GM12878 (cell line): ENCODE measurements around the gene TIFAB. TPM values are rescaled to one million over a fixed set of nuclear protein-coding genes. Genes with fewer than 3 reads are reported as not detected.

Experiments
- ATAC-seq: fragments of 200-7000 bp; cut with Tn5 transposase; 3 replicates; pipeline ENCODE4 v1.9.1; 2020; ENCODE audit warnings: mild to moderate bottlenecking, moderate library complexity
- BruUV-seq: library from RNA; stranded (reverse); fragments of 400-500 nt; replicated peaks from 2 replicates; lab custom pipeline; 2021; lab: Mats Ljungman, UMichigan
- CTCF ChIA-PET: fragments of 300-600 bp; sonication (Branson Sonifier 250); formaldehyde crosslinking; extraction: SDS; loops from one replicate; lab custom pipeline; 2021; ENCODE audit warnings: inconsistent platforms; lab: Yijun Ruan, JAX
- POLR2A ChIA-PET: fragments of 350-600 bp; formaldehyde crosslinking; extraction: SDS; loops from one replicate; lab custom pipeline; 2021; ENCODE audit warnings: inconsistent platforms; lab: Charles Lee
- RAD21 ChIA-PET: fragments of 300-600 bp; sonication (Branson Sonifier 250); formaldehyde crosslinking; loops from one replicate; lab custom pipeline; 2023; ENCODE audit warnings: antibody characterized with exemption; ENCODE audit not compliant: unreplicated experiment; lab: Charles Lee
- SMC1A ChIA-PET: fragments of 300-600 bp; sonication (Branson Sonifier 250); formaldehyde crosslinking; loops from one replicate; lab custom pipeline; 2023; ENCODE audit not compliant: unreplicated experiment, uncharacterized antibody; lab: Charles Lee
- DNase-seq: peaks from one replicate; pipeline ENCODE4 v3.0.0-alpha.2; 2011; ENCODE audit warnings: low read depth, low spot score
- FAIRE-seq: peaks from 3 replicates; lab custom pipeline; 2011; peaks lifted over from hg19 to GRCh38; lab: Jason Lieb, UNC
- H2AFZ ChIP-seq: 2 replicates; pipeline ENCODE4 v1.6.0; 2011; ENCODE audit warnings: low read depth, low read length, control low read depth; ENCODE audit not compliant: control insufficient read depth
- H3K27ac ChIP-seq: 2 replicates; pipeline ENCODE4 v1.5.1; 2011; ENCODE audit warnings: control low read depth; ENCODE audit not compliant: control insufficient read depth, insufficient read depth
- H3K27me3 ChIP-seq, 2 experiments: replicated peaks in 1 of 2; 2 replicates each; pipeline versions ENCODE4 v1.6.0 to v1.6.1; 2011; ENCODE audit warnings: low read length in 1 of 2; ENCODE audit not compliant: control insufficient read depth in 2 of 2, insufficient read depth in 2 of 2
- H3K36me3 ChIP-seq, 2 experiments: 2 replicates each; pipeline ENCODE4 v1.5.1; 2011; ENCODE audit warnings: low read length in 1 of 2; ENCODE audit not compliant: control insufficient read depth in 2 of 2, insufficient read depth in 2 of 2
- H3K4me1 ChIP-seq: 2 replicates; pipeline ENCODE4 v1.6.1; 2011; ENCODE audit warnings: mild to moderate bottlenecking, low read length, moderate library complexity, mixed read lengths; ENCODE audit not compliant: control insufficient read depth, insufficient read depth
- H3K4me2 ChIP-seq: 2 replicates; pipeline ENCODE4 v1.6.0; 2011; ENCODE audit warnings: control low read depth; ENCODE audit not compliant: control insufficient read depth, insufficient read depth
- H3K4me3 ChIP-seq: fragments of 200-600 bp; sonication (generic); 2 replicates; pipeline ENCODE4 v1.5.1; 2016
- H3K79me2 ChIP-seq: 2 replicates; pipeline ENCODE4 v1.6.0; 2011; ENCODE audit warnings: low read length; ENCODE audit not compliant: control insufficient read depth, insufficient read depth
- H3K9ac ChIP-seq: 2 replicates; pipeline ENCODE4 v1.8.0; 2011; ENCODE audit warnings: low read length, control low read depth, mixed read lengths; ENCODE audit not compliant: control insufficient read depth, insufficient read depth
- H3K9me3 ChIP-seq: replicated peaks from 3 replicates; pipeline ENCODE4 v1.5.1; 2011; ENCODE audit warnings: mild to moderate bottlenecking, low read length; ENCODE audit not compliant: control insufficient read depth, insufficient read depth
- H4K20me1 ChIP-seq: 2 replicates; pipeline ENCODE4 v1.6.0; 2011; ENCODE audit not compliant: control insufficient read depth, insufficient read depth
- SIX5 ChIP-seq: IDR thresholded peaks from 2 replicates; pipeline ENCODE4 v1.6.1; 2011; ENCODE audit warnings: mild to moderate bottlenecking, low read depth, low read length, moderate library complexity; ENCODE audit not compliant: severe bottlenecking
- WGBS: methylation state at CpG from one replicate; pipeline ENCODE4 v1.1.6; 2016; ENCODE audit warnings: low lambda C conversion rate; ENCODE audit not compliant: insufficient replicate concordance, insufficient coverage; ENCODE audit errors: missing lambda C conversion rate; 5-methylcytosine and 5-hydroxymethylcytosine counted together
- in situ Hi-C: fragments of 300-500 bp; cut with MboI; formaldehyde crosslinking; loops from 9 replicates; pipeline ENCODE4 v1.14.3; 2018; ENCODE audit warnings: mixed read lengths
- intact Hi-C: fragments of 100-400 bp; cut with micrococcal nuclease; formaldehyde crosslinking; loops from one replicate; pipeline ENCODE4 v1.14.2; 2022; ENCODE audit not compliant: unreplicated experiment
- polyA plus RNA-seq, 11 experiments: library from polyadenylated mRNA; depleted of rRNA in 4 of 11; unstranded in 6 of 11; stranded (reverse) in 5 of 11; fragments of >200 nt; fragmentation: Nextera tagmentation in 4 of 11; fragmentation: Illumina TruSeq in 1 of 11; extraction: Ambion mirVana in 4 of 11; extraction: Trizol in 1 of 11; gene quantifications; 1 replicate in 1 of 11; 2 replicates in 10 of 11; pipeline versions ENCODE4 v1.2.1 to v1.2.3, GENCODE V29; 2011 to 2016; ENCODE audit warnings: inconsistent platforms in 2 of 11, missing spikeins in 2 of 11, low read depth in 1 of 11
- total RNA-seq, 4 experiments: library from RNA; depleted of rRNA in 3 of 4; stranded (reverse); fragments of >200 nt in 3 of 4; fragmentation: Illumina TruSeq in 1 of 4; extraction: Trizol in 1 of 4; gene quantifications; 2 replicates each; pipeline versions ENCODE4 v1.2.1 to v1.2.3, GENCODE V29; 2013 to 2021
- TF ChIP-seq, protein P1 (sequence below): fragments of 450-650 bp; formaldehyde crosslinking; IDR thresholded peaks from 2 replicates; pipeline ENCODE4 v1.4.0; 2022; ENCODE audit warnings: mild to moderate bottlenecking, moderate library complexity

TIFAB gene
- total and polyA plus RNA-seq, 10 of the 15 experiments (the other 5 are each of a cell fraction or from before 2014, with no cell fraction given) = not detected

DNA sequence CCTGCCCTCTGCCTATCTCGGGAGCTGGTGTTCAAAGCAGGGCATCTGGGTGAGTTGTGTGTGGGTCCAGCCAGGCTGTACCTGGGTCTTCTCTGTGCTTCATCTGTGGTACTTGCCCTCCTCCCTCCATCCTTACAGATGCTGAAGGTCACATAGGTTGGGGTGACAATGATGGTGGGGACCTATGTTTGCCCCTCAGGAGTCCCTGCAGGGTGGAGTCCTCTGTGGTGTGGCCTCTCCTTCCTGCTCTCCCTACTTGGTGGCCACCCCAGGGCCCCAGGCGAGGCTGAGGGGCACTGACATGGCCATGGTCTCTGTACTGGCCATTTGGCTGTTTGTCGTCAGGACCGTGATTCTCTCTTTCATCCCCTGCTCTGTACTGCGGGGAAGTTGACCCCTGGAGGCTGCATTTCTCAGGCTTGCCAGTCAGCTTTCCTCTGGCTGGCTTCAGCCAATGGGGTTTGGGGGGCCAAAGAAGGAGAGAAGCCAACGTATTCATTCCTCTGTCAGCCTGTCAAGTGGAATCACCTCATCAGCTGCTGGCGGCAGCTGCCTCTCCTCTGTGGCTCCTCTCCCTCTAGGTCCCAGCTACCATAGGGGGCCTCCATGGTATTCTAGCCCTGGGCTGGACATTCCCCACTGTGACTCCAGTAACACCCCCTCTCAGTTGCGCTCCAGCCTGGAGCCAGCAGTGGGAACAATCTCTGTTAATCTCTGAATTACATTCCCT is 9.6 kb downstream of the TIFAB start:
- H3K27me3 ChIP-seq = 0 out of 4 replicates have a peak, but pooled peaks cover 0 to 1% of the 10 kb centered on the region in 2 experiments
- H3K36me3 ChIP-seq = no peaks in the 10 kb centered on the region
- BruUV-seq = no TSS peak
- H3K79me2 ChIP-seq = no peaks in the 10 kb centered on the region
- intact Hi-C loops (no loop called here), in situ Hi-C loops (no loop called here)
- CTCF ChIA-PET = interaction anchor here (1.0 kb wide), 1 partner anchor 124 kb away, joined by 4 read pairs; no protein-coding TSS in a partner anchor
- RAD21 ChIA-PET = no interaction called here
- POLR2A ChIA-PET = interaction anchor here (1.0 kb wide), 1 partner anchor 49 kb away, joined by 3 read pairs; no protein-coding TSS in a partner anchor
- no peak overlapping the region for H2AFZ ChIP-seq
- no peaks in the 10 kb centered on the region for H4K20me1 ChIP-seq
- TF ChIP-seq, protein P1, sequence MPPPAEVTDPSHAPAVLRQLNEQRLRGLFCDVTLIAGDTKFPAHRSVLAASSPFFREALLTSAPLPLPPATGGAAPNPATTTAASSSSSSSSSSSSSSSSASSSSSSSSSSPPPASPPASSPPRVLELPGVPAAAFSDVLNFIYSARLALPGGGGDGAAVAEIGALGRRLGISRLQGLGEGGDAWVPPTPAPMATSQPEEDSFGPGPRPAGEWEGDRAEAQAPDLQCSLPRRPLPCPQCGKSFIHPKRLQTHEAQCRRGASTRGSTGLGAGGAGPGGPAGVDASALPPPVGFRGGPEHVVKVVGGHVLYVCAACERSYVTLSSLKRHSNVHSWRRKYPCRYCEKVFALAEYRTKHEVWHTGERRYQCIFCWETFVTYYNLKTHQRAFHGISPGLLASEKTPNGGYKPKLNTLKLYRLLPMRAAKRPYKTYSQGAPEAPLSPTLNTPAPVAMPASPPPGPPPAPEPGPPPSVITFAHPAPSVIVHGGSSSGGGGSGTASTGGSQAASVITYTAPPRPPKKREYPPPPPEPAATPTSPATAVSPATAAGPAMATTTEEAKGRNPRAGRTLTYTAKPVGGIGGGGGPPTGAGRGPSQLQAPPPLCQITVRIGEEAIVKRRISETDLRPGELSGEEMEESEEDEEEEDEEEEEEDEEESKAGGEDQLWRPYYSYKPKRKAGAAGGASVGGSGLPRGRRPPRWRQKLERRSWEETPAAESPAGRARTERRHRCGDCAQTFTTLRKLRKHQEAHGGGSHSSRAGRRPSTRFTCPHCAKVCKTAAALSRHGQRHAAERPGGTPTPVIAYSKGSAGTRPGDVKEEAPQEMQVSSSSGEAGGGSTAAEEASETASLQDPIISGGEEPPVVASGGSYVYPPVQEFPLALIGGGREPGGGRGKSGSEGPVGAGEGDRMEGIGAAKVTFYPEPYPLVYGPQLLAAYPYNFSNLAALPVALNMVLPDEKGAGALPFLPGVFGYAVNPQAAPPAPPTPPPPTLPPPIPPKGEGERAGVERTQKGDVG (CRISPR knock-in tag) = no peak
- no peak for TF ChIP-seq SIX5
- no peak overlapping the region for H3K4me2 ChIP-seq
- peaks cover 15% of the 10 kb centered on the region for H3K4me1 ChIP-seq
- ATAC-seq (no peak), DNase-seq (no peak), FAIRE-seq (no peak)
- WGBS = 36% methylated on average over 8 of the region's 8 CpGs
- no peaks in the 10 kb centered on the region; the same call in 2 of the 3 replicates for H3K9me3 ChIP-seq
- no peak overlapping the region for H3K9ac ChIP-seq
- SMC1A ChIA-PET = no interaction called here
- no peak overlapping the region for H3K27ac ChIP-seq
- no peak overlapping the region for H3K4me3 ChIP-seq
